Measurements from ENCODE around the gene AOX1.

DNA sequence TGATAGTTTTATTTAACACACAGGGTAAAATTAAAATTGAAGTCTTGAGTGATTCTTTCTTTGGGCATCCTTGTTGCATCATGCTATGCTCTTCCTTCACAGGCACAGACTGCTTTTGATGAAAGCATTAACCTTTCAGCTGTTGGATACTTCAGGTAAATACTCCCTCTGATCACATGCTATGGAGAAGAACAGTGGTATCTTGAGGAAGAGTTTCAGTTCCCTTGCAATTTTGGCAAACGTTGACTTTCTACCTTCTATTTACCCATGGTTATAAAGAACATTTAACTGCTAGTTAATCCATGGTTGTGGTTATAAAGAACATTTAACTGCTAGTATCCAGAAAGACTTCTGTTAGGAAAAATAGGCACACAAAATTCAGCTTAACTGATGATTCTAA, 75.7 kb downstream of the AOX1 start:
- no peak for TF ChIP-seq FOXK2 (IDR thresholded peaks at IDR 0.05)
- no peak for TF ChIP-seq BHLHE40 (IDR thresholded peaks at IDR 0.05; ENCODE audit: borderline replicate concordance)
- no peak for TF ChIP-seq ELF4 (IDR thresholded peaks at IDR 0.05)
- no peak for TF ChIP-seq ZNF384 (IDR thresholded peaks at IDR 0.05)
- no peak for TF ChIP-seq SP1 (IDR thresholded peaks at IDR 0.05)
- no peak for TF ChIP-seq SUZ12 (IDR thresholded peaks at IDR 0.05)
- no peak for TF ChIP-seq FOXA1 (IDR thresholded peaks at IDR 0.05)
- no peak for TF ChIP-seq TARDBP (IDR thresholded peaks at IDR 0.05)
- no peak for TF ChIP-seq LEF1 (IDR thresholded peaks at IDR 0.05; ENCODE audit: borderline replicate concordance)
- no peak for TF ChIP-seq FOXM1 (IDR thresholded peaks at IDR 0.05; ENCODE audit: borderline replicate concordance)
- no peak for TF ChIP-seq HDGF (IDR thresholded peaks at IDR 0.05; ENCODE audit: borderline replicate concordance)
- no peak for TF ChIP-seq PKNOX1 (IDR thresholded peaks at IDR 0.05)
- no peak for TF ChIP-seq CTBP1 (IDR thresholded peaks at IDR 0.05; ENCODE audit: borderline replicate concordance)
- no peak for TF ChIP-seq ARNT (IDR thresholded peaks at IDR 0.05)
